ENCODE measurements around the gene ZNF316.

The ZNF316 gene

DNA sequence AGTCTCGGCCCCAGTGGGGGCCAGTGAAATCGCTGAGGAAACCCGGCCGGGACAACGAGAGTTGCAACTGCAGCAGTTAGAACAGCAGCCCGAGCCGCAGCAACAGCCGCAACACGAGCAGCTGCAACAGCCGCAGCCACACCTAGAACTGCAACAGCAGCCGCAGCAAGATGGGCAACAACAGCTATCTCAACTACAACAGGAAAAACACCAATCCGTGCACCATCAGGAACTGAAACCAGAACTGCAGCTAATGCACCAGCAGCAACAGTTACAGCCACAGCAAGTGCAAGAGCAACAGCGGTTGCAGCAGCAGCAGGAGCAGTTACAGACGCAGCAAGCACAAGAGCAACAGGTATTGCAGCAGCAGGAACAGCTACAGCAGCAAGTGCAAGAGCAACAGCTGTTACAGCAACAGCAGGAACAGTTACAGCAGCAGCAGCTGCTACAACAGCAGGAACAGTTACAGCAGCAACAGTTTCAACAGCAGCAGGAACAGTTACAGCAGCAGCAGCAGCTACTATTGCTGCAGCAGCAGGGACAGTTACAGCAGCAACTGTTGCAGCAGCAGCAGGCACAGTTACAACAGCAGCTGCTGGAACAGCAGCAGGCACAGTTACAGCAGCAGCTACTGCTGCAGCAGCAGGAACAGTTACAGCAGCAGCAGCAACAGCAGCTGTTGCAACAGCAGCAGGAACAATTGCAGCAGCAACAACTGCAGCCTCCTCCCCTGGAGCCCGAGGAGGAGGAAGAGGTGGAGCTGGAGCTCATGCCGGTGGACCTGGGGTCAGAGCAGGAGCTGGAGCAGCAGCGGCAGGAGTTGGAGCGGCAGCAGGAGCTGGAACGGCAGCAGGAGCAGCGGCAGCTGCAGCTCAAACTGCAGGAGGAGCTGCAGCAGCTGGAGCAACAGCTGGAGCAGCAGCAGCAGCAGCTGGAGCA lies 15.7 kb upstream of the ZNF316 start:
- no peak for DNase-seq (ENCODE audit: low spot score)

DNA sequence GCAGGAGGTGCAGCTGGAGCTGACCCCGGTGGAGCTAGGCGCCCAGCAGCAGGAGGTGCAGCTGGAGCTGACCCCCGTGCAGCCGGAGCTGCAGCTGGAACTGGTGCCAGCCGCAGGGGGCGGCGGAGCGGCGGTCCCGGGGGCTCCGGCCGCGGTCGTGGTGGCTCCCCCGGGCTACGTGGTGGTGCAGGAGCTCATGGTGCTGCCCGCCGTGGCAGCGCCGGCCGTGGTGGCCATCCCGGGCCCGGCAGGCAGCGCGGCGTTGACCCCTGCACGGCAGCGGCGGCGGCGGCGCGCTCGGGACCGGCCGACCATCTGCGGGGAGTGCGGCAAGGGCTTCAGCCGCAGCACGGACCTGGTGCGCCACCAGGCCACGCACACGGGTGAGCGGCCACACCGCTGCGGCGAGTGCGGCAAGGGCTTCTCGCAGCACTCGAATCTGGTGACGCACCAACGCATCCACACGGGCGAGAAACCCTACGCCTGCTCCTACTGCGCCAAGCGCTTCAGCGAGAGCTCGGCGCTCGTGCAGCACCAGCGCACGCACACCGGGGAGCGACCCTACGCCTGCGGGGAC lies 14.9 kb upstream of the ZNF316 start:
- DNase-seq (ENCODE audit: low spot score): no peak

DNA sequence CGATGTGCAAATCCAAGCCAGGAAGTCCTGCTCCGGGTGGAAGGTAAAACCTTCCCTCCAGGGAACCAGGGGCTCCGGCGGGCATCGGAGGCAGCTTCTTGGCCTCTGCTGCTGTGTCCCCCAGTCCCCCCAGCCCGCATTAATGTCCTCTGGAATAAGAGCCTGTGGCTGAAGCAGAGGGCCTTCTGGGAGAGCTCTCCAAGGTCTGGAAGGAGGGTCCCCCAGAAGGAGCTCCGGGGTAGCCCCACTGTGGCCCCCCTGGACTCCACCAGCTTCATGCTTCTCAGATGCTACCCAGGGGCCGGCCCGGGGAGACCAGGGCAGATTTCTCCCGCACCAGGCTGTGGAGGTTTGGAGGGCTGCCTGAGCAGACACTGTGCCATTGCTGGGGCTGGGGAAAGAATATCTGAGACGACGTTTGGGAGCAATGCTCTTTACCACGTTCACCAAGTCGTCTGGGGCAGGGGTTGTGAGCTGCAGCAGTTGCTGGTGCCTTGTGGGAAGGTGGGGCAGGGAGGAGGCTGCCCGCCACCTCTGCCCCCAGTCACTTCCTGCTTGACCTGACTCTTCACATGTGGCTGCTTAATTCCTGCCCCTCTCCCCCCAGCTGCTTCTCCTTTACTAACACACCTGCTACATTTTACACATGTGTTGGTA lies 13.4 kb upstream of the ZNF316 start:
- peak; percentile 37 for DNase-seq (ENCODE audit: low spot score)

DNA sequence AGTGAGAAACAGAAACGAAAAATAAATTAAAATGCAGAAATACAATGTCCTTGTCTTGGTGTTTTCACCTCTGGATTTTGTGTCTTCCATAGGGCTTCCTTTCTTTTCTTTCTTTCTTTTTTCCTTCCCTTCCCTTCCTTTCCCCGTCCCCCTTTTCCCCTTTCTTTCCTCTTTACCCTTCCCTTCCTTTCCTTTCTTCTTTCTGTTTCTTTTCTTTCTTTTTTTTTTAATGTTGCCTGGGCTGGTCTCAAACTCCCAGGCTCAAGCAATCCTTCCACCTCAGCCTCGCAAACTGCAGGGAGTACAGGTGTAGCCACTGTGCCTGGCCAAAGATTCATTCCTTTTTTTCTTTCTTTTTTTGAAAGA lies 12.9 kb upstream of the ZNF316 start:
- no peak for DNase-seq (ENCODE audit: low spot score)

DNA sequence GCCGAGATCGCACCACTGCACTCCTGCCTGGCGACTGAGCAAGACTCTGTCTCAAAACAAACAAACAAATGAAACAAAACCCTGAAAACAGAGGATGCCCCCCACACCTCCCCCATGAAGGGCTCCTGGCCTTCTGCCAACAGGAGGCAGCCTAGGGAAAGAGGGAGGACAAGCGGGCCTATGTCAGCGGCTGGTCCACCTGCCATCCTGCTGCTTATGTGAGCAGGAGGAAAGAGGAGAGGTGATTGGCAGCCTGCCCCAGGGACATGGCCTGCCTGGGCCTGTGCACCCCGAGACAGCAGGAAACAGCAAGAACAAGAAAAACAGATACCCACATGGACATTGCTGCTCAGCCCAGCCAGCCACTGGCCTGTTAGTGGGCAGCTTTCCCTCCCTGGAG lies 9.1 kb upstream of the ZNF316 start:
- DNase-seq (ENCODE audit: low spot score): no peak

DNA sequence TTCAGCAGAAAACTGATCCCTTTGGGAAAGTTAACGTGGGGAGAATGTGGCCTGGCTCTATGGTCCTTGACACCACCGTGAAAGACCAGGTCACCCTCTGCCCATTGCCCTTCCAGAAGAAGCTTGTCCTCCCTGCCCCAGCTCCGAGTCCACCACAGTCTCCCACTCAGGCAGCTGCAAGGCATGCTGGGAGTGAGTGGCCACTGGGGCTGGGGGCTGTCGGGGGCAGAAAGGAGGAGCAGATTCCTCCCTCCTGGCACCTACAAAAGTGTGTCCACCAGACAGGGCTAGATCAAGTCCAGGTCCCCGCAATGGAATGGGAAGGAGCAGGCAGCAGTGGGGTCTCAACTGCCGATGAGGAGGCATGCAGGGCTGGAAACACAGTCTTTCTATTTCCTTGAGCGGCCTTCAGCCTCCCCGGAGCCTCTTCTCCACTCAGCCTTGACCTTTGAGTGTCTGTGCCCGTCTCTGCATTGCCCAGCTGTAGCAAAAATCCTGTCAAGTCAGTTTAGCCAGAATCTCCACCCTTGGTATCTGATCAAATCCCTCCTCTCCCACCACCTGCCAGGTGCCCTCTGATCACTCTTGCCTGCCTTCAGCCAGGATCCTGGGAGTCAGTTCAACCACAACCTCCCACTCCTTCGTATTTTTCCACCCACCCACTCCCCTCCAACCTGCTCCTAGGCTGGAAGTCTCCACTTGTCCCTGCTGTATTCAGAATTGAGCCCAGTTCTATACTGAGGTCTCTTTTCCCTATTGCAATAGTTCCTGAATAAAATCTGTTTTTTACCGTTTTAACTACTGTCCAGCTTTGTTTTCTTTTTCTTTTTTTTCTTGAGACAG lies 6.9 kb upstream of the ZNF316 start:
- no peak for DNase-seq (ENCODE audit: low spot score)

DNA sequence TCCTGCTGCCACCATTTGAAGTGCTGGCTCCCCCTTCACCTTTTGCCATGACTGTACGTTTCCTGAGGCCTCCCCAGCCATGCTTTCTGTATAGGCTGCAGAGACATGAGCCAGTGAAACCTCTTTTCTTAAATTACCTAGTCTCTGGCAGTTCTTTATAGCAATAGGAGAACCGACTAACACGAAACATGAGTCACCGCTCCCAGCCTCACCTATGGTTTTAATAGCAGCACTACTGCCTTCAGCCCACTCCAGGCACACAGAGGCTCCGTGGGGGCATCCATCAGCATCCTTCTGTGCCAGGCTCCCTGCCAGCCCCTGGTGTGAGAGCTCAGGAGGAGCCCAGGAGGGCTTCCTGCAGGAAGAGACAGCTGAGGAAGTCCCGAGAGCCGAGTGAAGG lies 5.5 kb upstream of the ZNF316 start:
- no peak for DNase-seq (ENCODE audit: low spot score)

DNA sequence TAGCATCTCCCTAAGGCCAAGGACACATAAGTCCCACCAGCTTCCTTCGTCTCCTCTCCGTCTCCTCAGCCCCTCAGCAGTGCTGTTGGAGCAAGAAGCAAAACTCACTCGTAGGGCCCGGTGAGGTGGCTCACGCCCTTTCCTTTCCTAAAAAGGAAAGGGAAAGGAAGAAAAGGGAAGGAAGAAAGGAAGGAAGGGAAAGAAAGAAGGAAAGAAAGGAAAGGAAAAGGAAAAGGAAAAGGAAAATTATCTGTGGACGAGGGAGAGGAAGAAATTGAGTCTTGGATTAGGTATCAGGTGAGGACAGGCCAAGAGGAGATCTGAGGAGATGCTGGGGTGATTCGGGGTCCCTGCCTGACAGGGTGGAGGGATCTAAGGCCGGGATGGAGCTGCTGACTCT lies 3.1 kb upstream of the ZNF316 start:
- no peak for DNase-seq (ENCODE audit: low spot score)

DNA sequence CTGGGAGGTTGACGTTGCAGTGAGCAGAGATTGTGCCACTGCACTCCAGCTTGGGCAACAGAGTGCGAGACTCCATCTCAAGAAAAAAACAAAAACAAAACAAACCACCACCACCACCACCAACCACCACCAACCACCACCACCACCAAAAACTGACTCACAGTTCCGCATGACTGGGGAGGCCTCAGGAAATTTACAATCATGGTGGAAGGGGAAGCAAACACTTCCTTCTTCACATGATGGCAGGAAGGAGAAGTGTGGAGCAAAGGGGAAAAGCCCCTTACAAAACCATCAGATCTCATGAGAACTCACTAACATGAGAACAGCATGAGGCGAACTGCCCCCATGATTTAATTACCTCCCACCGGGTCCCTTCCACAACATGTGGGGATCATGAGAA lies 2.1 kb upstream of the ZNF316 start:
- DNase-seq (ENCODE audit: low spot score): peak; percentile 16

DNA sequence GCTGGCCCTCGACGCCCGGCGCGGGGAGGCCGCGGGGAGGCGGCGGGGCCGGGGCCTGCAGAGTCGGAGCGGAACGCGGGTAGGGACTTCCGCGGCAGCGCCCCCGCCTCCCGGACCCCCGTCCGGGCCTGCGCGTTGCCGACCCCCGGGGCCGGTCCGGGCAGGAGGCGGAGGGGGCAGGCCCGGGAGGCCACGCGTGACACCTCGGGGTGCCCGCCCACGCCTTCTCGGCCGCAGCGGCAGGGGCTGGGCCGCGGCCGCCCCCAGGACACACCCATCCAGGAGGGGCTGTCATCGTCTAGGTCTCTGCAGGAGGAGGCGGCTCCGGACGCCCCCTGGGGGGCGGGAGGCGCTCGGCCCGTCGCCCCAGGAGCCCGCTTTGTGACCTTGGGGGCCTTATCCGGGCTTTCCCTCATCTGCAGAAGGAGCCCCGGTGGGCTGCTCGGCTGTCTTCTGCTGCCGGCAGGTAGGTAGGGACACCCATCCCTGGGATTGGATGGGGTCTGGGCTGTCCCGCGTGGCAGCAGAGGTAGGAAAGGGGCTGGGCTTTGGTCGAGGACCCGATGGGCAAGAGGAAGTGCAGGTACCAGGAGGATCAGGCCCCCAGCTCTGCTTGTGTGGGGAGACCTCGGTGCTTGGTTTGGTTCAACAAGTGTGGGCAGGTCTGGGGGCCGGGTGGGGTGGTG lies 569 bp downstream of the ZNF316 start:
- peak; percentile 56 for DNase-seq (ENCODE audit: low spot score)

DNA sequence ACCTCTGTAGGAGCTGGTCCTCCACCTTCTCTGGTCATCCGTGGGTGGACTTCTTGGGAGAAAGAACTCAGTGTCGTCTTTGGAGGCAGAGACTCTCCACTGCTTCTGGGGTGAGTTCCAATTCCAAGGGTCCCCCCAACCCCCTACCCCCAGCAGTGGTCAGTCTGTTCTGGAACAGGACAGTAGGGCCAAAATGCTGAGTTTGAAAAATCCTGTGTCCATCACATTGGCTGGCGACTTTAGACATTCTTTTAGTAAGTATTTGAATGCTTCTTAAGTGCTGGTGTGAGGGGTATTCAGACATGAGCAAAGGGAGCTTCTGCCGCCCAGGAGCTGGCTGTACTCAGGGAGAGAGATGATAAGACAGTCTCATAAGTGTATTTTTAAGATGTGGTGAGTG lies 1.9 kb downstream of the ZNF316 start:
- no peak for DNase-seq (ENCODE audit: low spot score)

DNA sequence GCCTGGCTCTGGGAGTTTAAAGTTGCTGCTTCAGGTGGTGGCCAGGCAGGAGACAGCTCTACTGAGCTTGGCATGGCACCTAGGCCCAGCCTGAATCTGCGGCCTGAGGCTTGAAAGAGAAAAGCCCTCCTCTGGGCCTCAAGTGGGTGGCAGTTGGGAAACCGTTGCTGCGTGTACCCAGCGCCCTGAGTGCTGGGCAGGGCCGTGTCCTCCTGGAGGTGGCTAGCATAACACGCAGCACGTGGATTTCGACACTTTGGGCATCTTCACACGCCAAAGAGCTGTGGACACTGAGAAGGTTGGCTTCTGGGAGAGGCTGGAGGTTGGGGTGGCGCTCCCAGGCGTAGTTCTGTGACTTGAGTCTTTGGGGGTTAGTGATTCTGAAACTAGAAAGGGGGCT lies 2.5 kb downstream of the ZNF316 start:
- DNase-seq (ENCODE audit: low spot score): no peak

DNA sequence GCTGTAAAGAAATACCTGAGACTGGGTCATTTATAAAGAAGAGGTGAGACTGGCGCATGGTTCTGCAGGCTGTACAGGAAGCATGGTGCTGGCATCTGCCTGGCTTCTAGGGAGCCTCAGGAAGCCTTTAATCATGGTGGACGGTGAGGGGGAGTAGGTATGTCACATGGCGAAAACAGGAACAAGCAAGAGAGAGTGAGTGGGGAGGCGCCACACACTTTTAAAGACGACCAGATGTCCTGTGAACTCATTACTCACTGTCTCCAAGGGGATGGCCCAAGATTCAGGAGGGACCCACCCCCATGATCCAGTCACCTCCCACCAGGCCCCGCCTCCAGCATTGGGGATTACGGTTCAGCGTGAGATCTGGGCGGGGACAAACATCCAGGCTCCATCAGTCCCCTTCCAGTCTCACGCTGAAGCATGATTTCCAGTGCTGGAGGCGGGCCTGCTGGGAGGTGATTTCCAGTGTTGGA lies 3.2 kb downstream of the ZNF316 start:
- DNase-seq (ENCODE audit: low spot score): no peak

DNA sequence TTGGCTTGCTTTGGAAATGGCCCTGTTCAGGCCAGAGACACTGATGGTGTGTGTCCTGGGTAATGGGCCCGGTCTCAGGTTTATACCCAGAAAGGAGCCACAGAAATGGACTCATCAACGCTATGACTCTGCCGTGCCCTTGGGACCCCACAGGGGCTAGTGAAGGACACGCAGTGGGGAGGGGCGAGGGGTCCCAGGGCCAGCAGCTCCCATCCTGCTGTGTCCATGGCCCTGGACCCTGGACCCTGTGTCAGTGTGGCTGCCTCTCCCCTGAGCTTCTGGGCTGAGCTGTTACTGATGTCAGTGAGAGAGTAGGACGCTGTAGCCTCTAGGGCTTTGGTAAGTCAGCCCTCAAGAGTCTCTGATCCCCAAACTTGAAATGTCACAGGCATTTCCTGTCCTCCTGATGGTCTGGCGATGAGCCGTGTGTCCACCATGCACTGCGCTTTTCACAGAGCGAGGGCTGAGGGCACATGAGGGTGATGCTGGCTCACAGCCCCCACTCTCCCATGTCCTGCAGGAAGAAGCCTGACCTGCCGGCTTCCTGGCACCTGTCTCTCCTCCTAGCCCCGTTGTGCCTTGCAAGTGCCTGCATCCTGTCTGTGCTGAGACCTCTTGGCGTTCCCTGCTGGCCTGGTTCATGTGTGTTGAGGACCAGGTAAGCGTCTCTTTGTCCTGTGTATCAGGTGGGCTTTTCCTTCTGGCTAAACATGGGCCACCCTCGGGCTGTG lies 4.4 kb downstream of the ZNF316 start:
- no peak for DNase-seq (ENCODE audit: low spot score)

DNA sequence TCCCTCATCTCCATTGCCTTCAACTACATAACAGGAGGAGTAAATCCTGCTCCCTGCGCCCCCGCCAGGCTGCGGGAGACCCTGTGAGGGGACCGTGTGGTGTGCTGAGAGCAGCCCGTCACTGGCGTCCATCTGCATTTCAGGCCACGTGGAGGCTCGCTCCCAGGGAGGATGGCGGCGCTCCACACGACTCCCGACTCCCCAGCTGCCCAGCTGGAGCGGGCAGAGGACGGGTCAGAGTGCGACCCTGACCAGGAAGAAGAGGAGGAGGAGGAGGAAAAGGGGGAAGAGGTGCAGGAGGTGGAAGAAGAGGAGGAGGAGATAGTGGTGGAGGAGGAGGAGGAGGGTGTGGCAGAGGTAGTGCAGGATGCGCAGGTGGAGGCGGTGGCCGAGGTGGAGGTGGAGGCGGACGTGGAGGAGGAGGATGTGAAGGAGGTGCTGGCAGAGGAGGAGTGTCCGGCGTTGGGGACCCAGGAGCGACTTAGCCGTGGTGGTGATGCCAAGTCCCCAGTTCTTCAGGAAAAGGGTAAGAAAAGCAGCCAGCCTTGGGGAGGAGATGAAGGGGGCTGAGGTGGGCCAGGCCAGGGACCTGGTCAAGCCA lies 5.2 kb downstream of the ZNF316 start:
- no peak for DNase-seq (ENCODE audit: low spot score)

DNA sequence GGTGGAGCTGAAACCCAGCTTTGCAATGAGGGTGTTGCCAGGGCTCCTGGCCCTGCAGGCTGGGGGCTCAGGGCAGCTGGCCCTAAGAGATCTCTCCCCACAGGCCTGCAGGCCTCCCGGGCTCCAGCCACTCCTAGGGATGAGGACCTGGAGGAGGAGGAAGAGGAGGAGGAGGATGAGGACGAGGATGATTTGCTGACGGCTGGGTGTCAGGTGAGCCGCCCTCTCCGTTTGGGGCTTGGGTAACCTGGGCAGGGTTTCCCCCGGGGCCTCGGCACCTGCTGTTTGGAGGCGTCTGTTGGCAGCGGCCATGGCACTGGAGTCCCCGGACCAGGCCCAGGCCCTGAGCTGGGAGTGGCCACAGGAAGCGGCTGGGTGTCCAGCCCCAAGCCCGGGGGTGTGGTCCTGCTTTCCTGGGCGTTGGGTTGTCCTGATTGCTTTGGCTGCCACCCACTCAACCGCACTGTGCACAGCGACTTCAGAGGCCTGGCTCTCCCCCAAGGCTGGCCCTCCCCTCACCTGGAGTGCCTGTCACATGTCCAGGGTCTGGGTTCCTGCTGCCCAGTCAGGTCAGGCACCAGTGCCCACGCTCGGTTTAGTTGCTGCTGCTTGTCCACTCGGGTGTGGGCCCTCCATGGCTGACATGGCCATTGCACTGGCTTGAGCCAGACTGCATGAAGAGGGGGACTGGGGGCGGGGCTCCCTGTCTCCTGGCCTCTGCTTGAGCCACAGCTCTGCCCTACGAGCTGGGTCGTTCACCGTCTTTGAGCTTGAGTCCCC lies 5.9 kb downstream of the ZNF316 start:
- DNase-seq (ENCODE audit: low spot score): no peak

DNA sequence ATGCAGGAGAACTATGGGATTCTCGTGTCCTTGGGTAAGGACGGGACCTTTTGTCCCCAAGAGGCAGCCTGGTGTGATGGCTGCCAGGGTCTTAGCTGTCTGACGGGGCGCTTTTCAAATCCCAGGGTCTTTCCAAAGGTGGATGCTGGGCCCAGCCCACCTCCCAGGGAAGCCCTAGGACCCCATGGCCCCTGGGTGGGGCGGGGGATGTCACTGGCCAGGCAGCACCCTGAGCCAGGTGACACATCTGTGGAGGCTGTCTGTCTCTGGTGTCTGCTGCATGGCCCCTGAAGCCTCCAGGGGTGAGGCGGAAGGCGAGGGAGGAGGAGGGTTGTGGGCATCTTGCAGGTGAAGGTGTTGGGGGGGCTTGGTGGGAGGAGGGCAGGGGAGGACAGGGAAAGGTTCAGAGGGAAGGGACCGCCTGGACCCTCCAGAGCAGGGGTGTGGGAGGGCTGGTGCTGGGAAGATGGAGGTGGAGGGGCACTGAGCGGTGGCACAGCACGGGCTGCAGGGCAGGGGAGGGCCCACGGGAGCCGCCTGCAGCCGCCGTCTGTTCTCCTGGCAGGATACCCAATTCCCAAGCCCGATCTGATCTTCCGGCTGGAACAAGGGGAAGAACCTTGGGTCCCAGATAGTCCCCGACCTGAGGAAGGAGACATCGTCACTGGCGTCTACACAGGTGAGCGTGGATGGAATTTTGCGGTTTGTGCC lies 7.0 kb downstream of the ZNF316 start:
- DNase-seq (ENCODE audit: low spot score): no peak

DNA sequence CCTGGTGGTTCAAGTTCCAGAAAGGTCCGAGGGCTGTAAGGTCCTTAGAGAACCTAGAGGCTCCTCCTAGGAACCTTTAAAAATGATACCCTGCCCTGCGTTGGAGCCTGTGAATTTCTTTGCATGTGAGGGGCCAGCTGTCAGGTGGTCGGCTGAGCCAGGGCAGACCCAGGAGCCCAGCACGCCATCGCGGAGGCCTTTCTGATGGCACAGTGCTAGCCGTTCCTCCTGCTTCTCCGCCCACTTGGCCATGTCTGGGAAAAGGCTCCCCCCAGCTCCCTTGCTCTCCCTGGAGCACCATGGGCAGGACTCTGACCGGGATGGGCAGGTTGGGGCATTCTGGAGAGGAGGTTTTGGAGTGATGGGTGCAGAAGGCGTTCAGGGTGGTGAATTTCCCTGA lies 7.6 kb downstream of the ZNF316 start:
- no peak for DNase-seq (ENCODE audit: low spot score)

DNA sequence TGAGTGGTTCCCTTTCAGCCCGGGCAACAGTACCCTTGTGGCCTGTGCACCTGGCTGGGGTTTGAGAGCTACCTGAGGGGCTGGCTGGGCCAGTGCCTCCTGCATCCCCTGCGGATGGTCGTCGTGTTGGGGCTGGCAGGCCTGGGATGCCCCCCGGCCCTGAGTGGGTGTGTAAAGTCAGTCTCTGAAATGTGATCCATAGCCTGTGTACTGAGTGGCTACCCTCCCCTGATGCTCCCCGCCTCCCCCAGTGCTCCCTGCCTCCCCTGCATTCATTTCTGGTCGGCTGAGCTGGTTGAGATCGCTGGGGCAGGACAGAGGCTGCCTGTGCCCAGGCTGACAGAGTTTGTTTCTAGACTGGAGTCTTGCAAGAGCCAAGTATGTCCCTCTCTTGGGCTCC lies 9.3 kb downstream of the ZNF316 start:
- no peak for DNase-seq (ENCODE audit: low spot score)
